GM12878 (cell line): ENCODE results near the gene DIDO1. TPM values are rescaled to one million over a fixed set of nuclear protein-coding genes. Genes with fewer than 3 reads are reported as not detected.

Experiments
- ATAC-seq: fragments of 200-7000 bp; cut with Tn5 transposase; 3 replicates; pipeline ENCODE4 v1.9.1; 2020; ENCODE audit warnings: mild to moderate bottlenecking, moderate library complexity
- BruUV-seq: library from RNA; stranded (reverse); fragments of 400-500 nt; replicated peaks from 2 replicates; lab custom pipeline; 2021; lab: Mats Ljungman, UMichigan
- CTCF ChIA-PET: fragments of 300-600 bp; sonication (Branson Sonifier 250); formaldehyde crosslinking; extraction: SDS; loops from one replicate; lab custom pipeline; 2021; ENCODE audit warnings: inconsistent platforms; lab: Yijun Ruan, JAX
- POLR2A ChIA-PET: fragments of 350-600 bp; formaldehyde crosslinking; extraction: SDS; loops from one replicate; lab custom pipeline; 2021; ENCODE audit warnings: inconsistent platforms; lab: Charles Lee
- RAD21 ChIA-PET: fragments of 300-600 bp; sonication (Branson Sonifier 250); formaldehyde crosslinking; loops from one replicate; lab custom pipeline; 2023; ENCODE audit warnings: antibody characterized with exemption; ENCODE audit not compliant: unreplicated experiment; lab: Charles Lee
- SMC1A ChIA-PET: fragments of 300-600 bp; sonication (Branson Sonifier 250); formaldehyde crosslinking; loops from one replicate; lab custom pipeline; 2023; ENCODE audit not compliant: unreplicated experiment, uncharacterized antibody; lab: Charles Lee
- DNase-seq: peaks from one replicate; pipeline ENCODE4 v3.0.0-alpha.2; 2011; ENCODE audit warnings: low read depth, low spot score
- FAIRE-seq: peaks from 3 replicates; lab custom pipeline; 2011; peaks lifted over from hg19 to GRCh38; lab: Jason Lieb, UNC
- H2AFZ ChIP-seq: 2 replicates; pipeline ENCODE4 v1.6.0; 2011; ENCODE audit warnings: low read depth, low read length, control low read depth; ENCODE audit not compliant: control insufficient read depth
- H3K27ac ChIP-seq: 2 replicates; pipeline ENCODE4 v1.5.1; 2011; ENCODE audit warnings: control low read depth; ENCODE audit not compliant: control insufficient read depth, insufficient read depth
- H3K27me3 ChIP-seq, 2 experiments: replicated peaks in 1 of 2; 2 replicates each; pipeline versions ENCODE4 v1.6.0 to v1.6.1; 2011; ENCODE audit warnings: low read length in 1 of 2; ENCODE audit not compliant: control insufficient read depth in 2 of 2, insufficient read depth in 2 of 2
- H3K36me3 ChIP-seq, 2 experiments: 2 replicates each; pipeline ENCODE4 v1.5.1; 2011; ENCODE audit warnings: low read length in 1 of 2; ENCODE audit not compliant: control insufficient read depth in 2 of 2, insufficient read depth in 2 of 2
- H3K4me1 ChIP-seq: 2 replicates; pipeline ENCODE4 v1.6.1; 2011; ENCODE audit warnings: mild to moderate bottlenecking, low read length, moderate library complexity, mixed read lengths; ENCODE audit not compliant: control insufficient read depth, insufficient read depth
- H3K4me2 ChIP-seq: 2 replicates; pipeline ENCODE4 v1.6.0; 2011; ENCODE audit warnings: control low read depth; ENCODE audit not compliant: control insufficient read depth, insufficient read depth
- H3K4me3 ChIP-seq: fragments of 200-600 bp; sonication (generic); 2 replicates; pipeline ENCODE4 v1.5.1; 2016
- H3K79me2 ChIP-seq: 2 replicates; pipeline ENCODE4 v1.6.0; 2011; ENCODE audit warnings: low read length; ENCODE audit not compliant: control insufficient read depth, insufficient read depth
- H3K9ac ChIP-seq: 2 replicates; pipeline ENCODE4 v1.8.0; 2011; ENCODE audit warnings: low read length, control low read depth, mixed read lengths; ENCODE audit not compliant: control insufficient read depth, insufficient read depth
- H3K9me3 ChIP-seq: replicated peaks from 3 replicates; pipeline ENCODE4 v1.5.1; 2011; ENCODE audit warnings: mild to moderate bottlenecking, low read length; ENCODE audit not compliant: control insufficient read depth, insufficient read depth
- H4K20me1 ChIP-seq: 2 replicates; pipeline ENCODE4 v1.6.0; 2011; ENCODE audit not compliant: control insufficient read depth, insufficient read depth
- BHLHE40 ChIP-seq, 2 experiments: fragments of 450-650 bp in 1 of 2; IDR thresholded peaks; 2 replicates each; pipeline ENCODE4 v1.6.1; 2011 to 2017; ENCODE audit warnings: low read depth in 2 of 2, borderline replicate concordance in 1 of 2, improper control_type of control experiment in 1 of 2, low read length in 1 of 2, mild to moderate bottlenecking in 1 of 2
- EZH2 ChIP-seq: IDR thresholded peaks from 2 replicates; pipeline ENCODE4 v1.6.1; 2012; ENCODE audit warnings: low read depth, mild to moderate bottlenecking, control low read depth, inconsistent platforms, low read length, borderline replicate concordance; ENCODE audit not compliant: control insufficient read depth
- IRF5 ChIP-seq: fragments of 450-650 bp; IDR thresholded peaks from 2 replicates; pipeline ENCODE4 v1.6.1; 2017; ENCODE audit warnings: borderline replicate concordance
- KDM1A ChIP-seq: fragments of 200-600 bp; sonication (generic); IDR thresholded peaks from 2 replicates; pipeline ENCODE4 v1.6.1; 2016; ENCODE audit warnings: borderline replicate concordance
- MXI1 ChIP-seq: fragments of 150-350 bp; IDR thresholded peaks from 2 replicates; pipeline ENCODE4 v1.6.1; 2011; ENCODE audit warnings: low read depth, mild to moderate bottlenecking, inconsistent platforms, low read length, improper control_type of control experiment
- NFIC ChIP-seq: IDR thresholded peaks from 2 replicates; pipeline ENCODE4 v1.6.1; 2012; ENCODE audit warnings: low read depth, mild to moderate bottlenecking, inconsistent platforms, low read length, moderate library complexity
- NR2C1 ChIP-seq: fragments of 450-650 bp; IDR thresholded peaks from 2 replicates; pipeline ENCODE4 v1.6.1; 2017; ENCODE audit warnings: antibody characterized with exemption, mild to moderate bottlenecking, moderate library complexity
- NR2F1 ChIP-seq: fragments of 450-650 bp; conservative IDR thresholded peaks from 2 replicates; pipeline ENCODE4 v1.6.1; 2017; ENCODE audit warnings: mild to moderate bottlenecking
- SMAD1 ChIP-seq: fragments of 450-650 bp; IDR thresholded peaks from 2 replicates; pipeline ENCODE4 v1.6.1; 2018; ENCODE audit warnings: mild to moderate bottlenecking, low read depth; ENCODE audit not compliant: partially characterized antibody
- STAT3 ChIP-seq: IDR thresholded peaks from 2 replicates; pipeline ENCODE4 v1.6.1; 2011; ENCODE audit warnings: low read depth, low read length, improper control_type of control experiment
- TCF3 ChIP-seq: IDR thresholded peaks from 2 replicates; pipeline ENCODE4 v1.6.1; 2012; ENCODE audit warnings: low read depth, mild to moderate bottlenecking, low read length, borderline replicate concordance; ENCODE audit not compliant: insufficient read depth
- YY1 ChIP-seq: IDR thresholded peaks from 2 replicates; pipeline ENCODE4 v1.6.1; 2011; ENCODE audit warnings: low read depth, mild to moderate bottlenecking, low read length
- ZNF687 ChIP-seq: fragments of 450-650 bp; IDR thresholded peaks from 2 replicates; pipeline ENCODE4 v1.6.1; 2017; ENCODE audit warnings: mild to moderate bottlenecking, moderate library complexity
- WGBS: methylation state at CpG from one replicate; pipeline ENCODE4 v1.1.6; 2016; ENCODE audit warnings: low lambda C conversion rate; ENCODE audit not compliant: insufficient replicate concordance, insufficient coverage; ENCODE audit errors: missing lambda C conversion rate; 5-methylcytosine and 5-hydroxymethylcytosine counted together
- in situ Hi-C: fragments of 300-500 bp; cut with MboI; formaldehyde crosslinking; loops from 9 replicates; pipeline ENCODE4 v1.14.3; 2018; ENCODE audit warnings: mixed read lengths
- intact Hi-C: fragments of 100-400 bp; cut with micrococcal nuclease; formaldehyde crosslinking; loops from one replicate; pipeline ENCODE4 v1.14.2; 2022; ENCODE audit not compliant: unreplicated experiment
- polyA plus RNA-seq, 11 experiments: library from polyadenylated mRNA; depleted of rRNA in 4 of 11; unstranded in 6 of 11; stranded (reverse) in 5 of 11; fragments of >200 nt; fragmentation: Nextera tagmentation in 4 of 11; fragmentation: Illumina TruSeq in 1 of 11; extraction: Ambion mirVana in 4 of 11; extraction: Trizol in 1 of 11; gene quantifications; 1 replicate in 1 of 11; 2 replicates in 10 of 11; pipeline versions ENCODE4 v1.2.1 to v1.2.3, GENCODE V29; 2011 to 2016; ENCODE audit warnings: inconsistent platforms in 2 of 11, missing spikeins in 2 of 11, low read depth in 1 of 11
- total RNA-seq, 4 experiments: library from RNA; depleted of rRNA in 3 of 4; stranded (reverse); fragments of >200 nt in 3 of 4; fragmentation: Illumina TruSeq in 1 of 4; extraction: Trizol in 1 of 4; gene quantifications; 2 replicates each; pipeline versions ENCODE4 v1.2.1 to v1.2.3, GENCODE V29; 2013 to 2021
- TF ChIP-seq, protein P1 (sequence below): IDR thresholded peaks from 2 replicates; pipeline ENCODE4 v1.6.1; 2012; ENCODE audit warnings: low read depth, low read length, improper control_type of control experiment
- TF ChIP-seq, protein P2 (sequence below): IDR thresholded peaks from 2 replicates; pipeline ENCODE4 v1.6.1; 2011; ENCODE audit warnings: low read depth, low read length, improper control_type of control experiment, borderline replicate concordance

DIDO1 gene
- total and polyA plus RNA-seq, 10 of the 15 experiments (the other 5 are each of a cell fraction or from before 2014, with no cell fraction given): 5.5 to 56.4 (median 38.4) TPM

DNA sequence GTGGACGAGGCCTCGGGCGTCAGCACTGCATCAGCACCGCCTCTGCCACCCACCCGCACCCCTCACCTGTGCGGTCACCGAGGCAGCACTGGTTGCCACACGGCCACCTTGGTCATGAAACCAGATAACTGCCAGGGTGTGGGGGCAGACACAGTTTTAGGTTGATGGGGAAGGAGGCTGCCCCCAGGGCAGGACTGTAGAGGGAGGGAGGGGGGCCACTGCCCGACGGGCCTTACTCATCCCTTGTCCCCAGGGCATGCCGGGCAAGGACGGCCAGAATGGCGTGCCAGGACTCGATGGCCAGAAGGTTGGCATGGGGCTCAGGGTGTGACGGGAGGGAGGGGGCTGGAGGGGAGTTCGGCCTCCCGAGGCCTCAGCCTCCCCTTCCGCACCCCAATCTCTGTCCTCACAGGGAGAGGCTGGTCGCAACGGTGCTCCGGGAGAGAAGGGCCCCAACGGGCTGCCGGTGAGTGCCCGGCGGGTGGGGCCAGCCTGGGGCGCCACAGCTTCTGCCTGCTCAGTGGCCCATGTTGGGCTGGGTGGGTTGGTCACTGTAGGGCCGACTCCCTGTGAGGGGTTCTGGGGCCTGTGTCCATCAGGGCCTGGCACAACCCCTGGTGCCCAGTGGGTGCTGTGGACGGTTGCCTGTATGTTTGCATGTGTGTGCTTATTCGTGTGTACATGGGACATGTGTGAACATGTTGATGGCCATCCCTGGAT, 97.6 kb downstream of the DIDO1 start (continued):
- TF ChIP-seq ZNF687: no peak
- no peak for TF ChIP-seq NFIC

DNA sequence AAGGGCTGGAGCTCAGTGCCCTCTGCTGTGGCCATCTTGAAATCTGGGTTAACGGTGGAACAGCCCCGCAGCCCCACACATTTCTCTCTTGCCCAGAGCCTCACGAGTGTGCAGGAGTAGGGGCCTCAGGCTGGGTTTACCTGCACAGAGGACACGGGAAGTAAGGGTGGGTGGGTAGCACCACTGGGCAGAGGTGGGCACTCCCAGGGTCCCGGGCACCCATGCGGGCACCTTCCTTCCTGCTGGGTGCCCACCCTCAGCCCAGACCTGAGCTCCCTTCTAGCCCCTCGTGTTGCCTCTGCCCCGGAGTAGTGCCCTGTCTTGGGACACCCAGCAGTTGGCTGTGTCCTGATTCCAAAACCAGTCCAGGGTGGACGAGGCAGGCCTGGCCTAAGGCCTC, 98.3 kb downstream of the DIDO1 start:
- ChIA-PET POLR2A (no interaction called here), SMC1A (no interaction called here), CTCF (no interaction called here), RAD21 (no interaction called here)
- H4K20me1 ChIP-seq: no peaks in the 10 kb centered on the region
- no peak overlapping the region for H2AFZ ChIP-seq
- peaks cover 15% of the 10 kb centered on the region for H3K4me1 ChIP-seq
- H3K79me2 ChIP-seq: no peaks in the 10 kb centered on the region
- H3K27ac ChIP-seq: no peak overlapping the region
- H3K9ac ChIP-seq: no peak overlapping the region
- DNase-seq (no peak), ATAC-seq (no peak), FAIRE-seq (no peak)
- no peak overlapping the region for H3K4me2 ChIP-seq
- no peak overlapping the region for H3K4me3 ChIP-seq
- H3K9me3 ChIP-seq: no peaks in the 10 kb centered on the region
- in situ Hi-C loops: loop anchor here (5.0 kb wide), 1 partner anchor 51 kb away; no protein-coding TSS in a partner anchor
- intact Hi-C loops: no loop called here
- no TSS peak for BruUV-seq
- H3K27me3 ChIP-seq: no peaks in the 10 kb centered on the region
- no peaks in the 10 kb centered on the region for H3K36me3 ChIP-seq
- 50% methylated on average over 9 of the region's 9 CpGs for WGBS
- TF ChIP-seq NR2F1: no peak
- TF ChIP-seq IRF5: no peak
- TF ChIP-seq TCF3: no peak
- no peak for TF ChIP-seq SMAD1
- TF ChIP-seq EZH2: no peak
- TF ChIP-seq YY1: no peak
- TF ChIP-seq NR2C1: no peak
- TF ChIP-seq KDM1A: no peak
- TF ChIP-seq, protein P1, sequence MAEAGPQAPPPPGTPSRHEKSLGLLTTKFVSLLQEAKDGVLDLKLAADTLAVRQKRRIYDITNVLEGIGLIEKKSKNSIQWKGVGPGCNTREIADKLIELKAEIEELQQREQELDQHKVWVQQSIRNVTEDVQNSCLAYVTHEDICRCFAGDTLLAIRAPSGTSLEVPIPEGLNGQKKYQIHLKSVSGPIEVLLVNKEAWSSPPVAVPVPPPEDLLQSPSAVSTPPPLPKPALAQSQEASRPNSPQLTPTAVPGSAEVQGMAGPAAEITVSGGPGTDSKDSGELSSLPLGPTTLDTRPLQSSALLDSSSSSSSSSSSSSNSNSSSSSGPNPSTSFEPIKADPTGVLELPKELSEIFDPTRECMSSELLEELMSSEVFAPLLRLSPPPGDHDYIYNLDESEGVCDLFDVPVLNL: no peak
- TF ChIP-seq, protein P2, sequence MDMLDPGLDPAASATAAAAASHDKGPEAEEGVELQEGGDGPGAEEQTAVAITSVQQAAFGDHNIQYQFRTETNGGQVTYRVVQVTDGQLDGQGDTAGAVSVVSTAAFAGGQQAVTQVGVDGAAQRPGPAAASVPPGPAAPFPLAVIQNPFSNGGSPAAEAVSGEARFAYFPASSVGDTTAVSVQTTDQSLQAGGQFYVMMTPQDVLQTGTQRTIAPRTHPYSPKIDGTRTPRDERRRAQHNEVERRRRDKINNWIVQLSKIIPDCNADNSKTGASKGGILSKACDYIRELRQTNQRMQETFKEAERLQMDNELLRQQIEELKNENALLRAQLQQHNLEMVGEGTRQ: no peak
- TF ChIP-seq STAT3: no peak
- TF ChIP-seq BHLHE40 (IDR thresholded peaks at IDR 0.05; ENCODE audit: borderline replicate concordance in 1 of 2, low read depth in 2 of 2, low read length in 1 of 2): no peak
- no peak for TF ChIP-seq MXI1
